Keratinocyte (primary cell): ENCODE measurements around the gene STAC. TPM values are rescaled to one million over a fixed set of nuclear protein-coding genes. Genes with fewer than 3 reads are reported as not detected.

Experiments
- DNase-seq: peaks from one replicate; pipeline ENCODE4 v3.0.0-alpha.2; 2011; ENCODE audit warnings: low read depth, missing footprints, low spot score
- FAIRE-seq: peaks from 2 replicates; lab custom pipeline; 2011; peaks lifted over from hg19 to GRCh38; lab: Jason Lieb, UNC
- H2AFZ ChIP-seq: 2 replicates; pipeline ENCODE4 v1.6.0; 2012; ENCODE audit warnings: low read length, control low read depth, inconsistent platforms; ENCODE audit not compliant: control insufficient read depth
- H3K27ac ChIP-seq: 2 replicates; pipeline ENCODE4 v1.5.1; 2011; ENCODE audit warnings: low read length; ENCODE audit not compliant: control insufficient read depth, insufficient read depth
- H3K27me3 ChIP-seq: 3 replicates; pipeline ENCODE4 v1.6.0; 2011; ENCODE audit warnings: low read length; ENCODE audit not compliant: control insufficient read depth, insufficient read depth; ENCODE audit errors: extremely low read depth
- H3K36me3 ChIP-seq, 2 experiments: 2 replicates in 1 of 2; 3 replicates in 1 of 2; pipeline ENCODE4 v1.5.1; 2011; ENCODE audit warnings: low read length in 2 of 2, mild to moderate bottlenecking in 1 of 2; ENCODE audit not compliant: control insufficient read depth in 2 of 2, insufficient read depth in 2 of 2; ENCODE audit errors: extremely low read depth in 1 of 2
- H3K4me1 ChIP-seq: 3 replicates; pipeline ENCODE4 v1.5.1; 2011; ENCODE audit warnings: low read length; ENCODE audit not compliant: control insufficient read depth, insufficient read depth; ENCODE audit errors: extremely low read depth
- H3K4me2 ChIP-seq: 3 replicates; pipeline ENCODE4 v1.6.0; 2011; ENCODE audit warnings: low read depth, low read length; ENCODE audit not compliant: control insufficient read depth, insufficient read depth; ENCODE audit errors: extremely low read depth
- H3K4me3 ChIP-seq, 3 experiments: fragments of 200-600 bp in 1 of 3; sonication (generic) in 1 of 3; 2 replicates in 2 of 3; 3 replicates in 1 of 3; pipeline ENCODE4 v1.5.1; 2011 to 2016; ENCODE audit warnings: low read length in 3 of 3, mild to moderate bottlenecking in 3 of 3, control low read depth in 2 of 3, inconsistent platforms in 1 of 3, low read depth in 1 of 3, mixed read lengths in 1 of 3, mixed run types in 1 of 3, moderate library complexity in 1 of 3; ENCODE audit not compliant: control insufficient read depth in 2 of 3, insufficient read depth in 2 of 3; ENCODE audit errors: extremely low read depth in 1 of 3
- H3K79me2 ChIP-seq: 2 replicates; pipeline ENCODE4 v1.6.0; 2012; ENCODE audit warnings: low read length; ENCODE audit not compliant: control insufficient read depth, insufficient read depth
- H3K9ac ChIP-seq: 3 replicates; pipeline ENCODE4 v1.6.0; 2011; ENCODE audit warnings: low read length; ENCODE audit not compliant: control insufficient read depth, insufficient read depth; ENCODE audit errors: extremely low read depth
- H3K9me1 ChIP-seq: 3 replicates; pipeline ENCODE4 v1.6.0; 2011; ENCODE audit warnings: low read length; ENCODE audit not compliant: control insufficient read depth, insufficient read depth; ENCODE audit errors: extremely low read depth
- H3K9me3 ChIP-seq: 2 replicates; pipeline ENCODE4 v1.5.1; 2012; ENCODE audit warnings: low read depth, low read length; ENCODE audit not compliant: control insufficient read depth
- H4K20me1 ChIP-seq: 3 replicates; pipeline ENCODE4 v1.6.0; 2011; ENCODE audit warnings: low read length; ENCODE audit not compliant: control insufficient read depth, insufficient read depth; ENCODE audit errors: extremely low read depth
- EZH2 ChIP-seq: IDR thresholded peaks from one replicate; pipeline ENCODE4 v1.6.1; 2012; ENCODE audit warnings: inconsistent platforms, mild to moderate bottlenecking, low read length, moderate library complexity
- dilution Hi-C: fragments of 300-500 bp; cut with MboI; formaldehyde crosslinking; loops from one replicate; pipeline ENCODE4 v1.7.0; 2020; ENCODE audit warnings: low sequenced_read_pairs; ENCODE audit not compliant: extremely low pct_ligation_motif_present
- polyA plus RNA-seq, 5 experiments: library from polyadenylated mRNA; depleted of rRNA in 3 of 5; stranded (reverse) in 3 of 5; stranded (forward) in 1 of 5; unstranded in 1 of 5; fragments of >200 nt; gene quantifications; 1 replicate in 1 of 5; 2 replicates in 3 of 5; 3 replicates in 1 of 5; pipeline versions ENCODE4 v1.2.1 to v1.2.3, GENCODE V29; 2011 to 2012; ENCODE audit warnings: missing spikeins in 2 of 5, low read depth in 1 of 5, low replicate concordance in 1 of 5
- TF ChIP-seq, protein P1 (sequence below), 3 experiments: IDR thresholded peaks in 1 of 3; conservative IDR thresholded peaks in 1 of 3; optimal IDR thresholded peaks in 1 of 3; 2 replicates in 2 of 3; 3 replicates in 1 of 3; pipeline versions ENCODE3 to v1.5.1; 2011; ENCODE audit warnings: low read length in 3 of 3, mild to moderate bottlenecking in 3 of 3, moderate library complexity in 2 of 3, control low read depth in 1 of 3, inconsistent platforms in 1 of 3; ENCODE audit not compliant: insufficient read depth in 2 of 3; ENCODE audit errors: extremely low read depth in 1 of 3

Gene STAC
- polyA plus RNA-seq, 1 donor (not counting 4 experiments of a cell fraction or from before 2014, with no cell fraction given): 7.9 TPM

- Histone ChIP-seq H3K4me3 (no peak overlapping the region), H3K79me2 (no peaks in the 10 kb centered on the region), H3K9me3 (no peaks in the 10 kb centered on the region), H3K27ac (no peak overlapping the region), H3K27me3 (no peaks in the 10 kb centered on the region), H3K9me1 (no peaks in the 10 kb centered on the region), H3K36me3 (no peaks in the 10 kb centered on the region), H2AFZ (no peak overlapping the region), H3K4me1 (no peaks in the 10 kb centered on the region), H4K20me1 (no peaks in the 10 kb centered on the region), H3K9ac (no peak overlapping the region), H3K4me2 (no peak overlapping the region)
- DNase-seq (no peak), FAIRE-seq (no peak)
- dilution Hi-C loops: no loop called here
- TF ChIP-seq EZH2: no peak
- TF ChIP-seq, protein P1, sequence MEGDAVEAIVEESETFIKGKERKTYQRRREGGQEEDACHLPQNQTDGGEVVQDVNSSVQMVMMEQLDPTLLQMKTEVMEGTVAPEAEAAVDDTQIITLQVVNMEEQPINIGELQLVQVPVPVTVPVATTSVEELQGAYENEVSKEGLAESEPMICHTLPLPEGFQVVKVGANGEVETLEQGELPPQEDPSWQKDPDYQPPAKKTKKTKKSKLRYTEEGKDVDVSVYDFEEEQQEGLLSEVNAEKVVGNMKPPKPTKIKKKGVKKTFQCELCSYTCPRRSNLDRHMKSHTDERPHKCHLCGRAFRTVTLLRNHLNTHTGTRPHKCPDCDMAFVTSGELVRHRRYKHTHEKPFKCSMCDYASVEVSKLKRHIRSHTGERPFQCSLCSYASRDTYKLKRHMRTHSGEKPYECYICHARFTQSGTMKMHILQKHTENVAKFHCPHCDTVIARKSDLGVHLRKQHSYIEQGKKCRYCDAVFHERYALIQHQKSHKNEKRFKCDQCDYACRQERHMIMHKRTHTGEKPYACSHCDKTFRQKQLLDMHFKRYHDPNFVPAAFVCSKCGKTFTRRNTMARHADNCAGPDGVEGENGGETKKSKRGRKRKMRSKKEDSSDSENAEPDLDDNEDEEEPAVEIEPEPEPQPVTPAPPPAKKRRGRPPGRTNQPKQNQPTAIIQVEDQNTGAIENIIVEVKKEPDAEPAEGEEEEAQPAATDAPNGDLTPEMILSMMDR (optimal IDR thresholded peaks at IDR 0.05 in 1 of 3, IDR thresholded peaks at IDR 0.05 in 1 of 3, conservative IDR thresholded peaks at IDR 0.05 in 1 of 3; ENCODE audit: extremely low read depth in 1 of 3, insufficient read depth in 2 of 3, low read length in 3 of 3): no peak
Observed at GRCh38 chr3:36394176-36394575, 13.9 kb downstream of the STAC start.

DNA sequence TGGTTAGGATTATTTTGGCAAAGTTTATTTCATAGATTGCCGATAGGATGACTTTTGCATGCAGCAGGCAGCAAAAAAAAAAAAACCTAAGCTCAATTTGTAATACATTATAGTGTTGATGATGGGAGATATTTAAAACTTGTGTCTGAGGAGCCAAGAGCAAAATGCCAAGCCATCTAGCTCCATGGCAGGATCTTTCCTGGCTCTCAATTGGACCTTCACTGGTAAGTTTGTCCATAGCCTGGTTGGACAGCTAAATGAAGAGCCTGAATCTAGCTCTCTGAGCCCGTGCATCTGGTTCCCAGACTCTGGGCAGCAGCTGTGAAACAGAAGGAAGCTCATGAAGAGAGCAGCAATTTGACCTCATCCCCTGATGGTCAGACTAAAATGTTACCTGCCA is 17.5 kb downstream of the STAC start:
- Histone ChIP-seq H3K9me1 (no peaks in the 10 kb centered on the region), H3K4me2 (no peak overlapping the region), H2AFZ (no peak overlapping the region), H3K79me2 (no peaks in the 10 kb centered on the region), H3K4me3 (no peak overlapping the region), H3K27me3 (no peaks in the 10 kb centered on the region), H4K20me1 (no peaks in the 10 kb centered on the region), H3K9ac (no peak overlapping the region), H3K36me3 (no peaks in the 10 kb centered on the region), H3K27ac (no peak overlapping the region), H3K4me1 (no peaks in the 10 kb centered on the region), H3K9me3 (no peaks in the 10 kb centered on the region)
- DNase-seq (no peak), FAIRE-seq (no peak)
- dilution Hi-C loops: no loop called here
- TF ChIP-seq, protein P1 (optimal IDR thresholded peaks at IDR 0.05 in 1 of 3, IDR thresholded peaks at IDR 0.05 in 1 of 3, conservative IDR thresholded peaks at IDR 0.05 in 1 of 3; ENCODE audit: extremely low read depth in 1 of 3, insufficient read depth in 2 of 3, low read length in 3 of 3): no peak
- no peak for TF ChIP-seq EZH2
